Neuron (in vitro differentiated cells): ENCODE data around the gene SPOCK1.

Source experiments
- H2AFZ ChIP-seq: one replicate; pipeline ENCODE4 v1.6.1; 2013; ENCODE audit warnings: low read depth, mild to moderate bottlenecking, inconsistent platforms, low read length, moderate library complexity
- H3K27me3 ChIP-seq: one replicate; pipeline ENCODE4 v1.6.1; 2013; ENCODE audit warnings: low read length; ENCODE audit not compliant: insufficient read depth
- H3K36me3 ChIP-seq: one replicate; pipeline ENCODE4 v1.6.1; 2013; ENCODE audit warnings: low read length; ENCODE audit not compliant: insufficient read depth
- H3K4me1 ChIP-seq: one replicate; pipeline ENCODE4 v1.6.1; 2013; ENCODE audit warnings: low read length; ENCODE audit not compliant: insufficient read depth
- H3K4me3 ChIP-seq: 2 replicates; pipeline ENCODE4 v1.5.1; 2013; ENCODE audit warnings: mild to moderate bottlenecking, low read length, moderate library complexity
- H3K9me3 ChIP-seq: one replicate; pipeline ENCODE4 v1.6.1; 2013; ENCODE audit warnings: low read length

SPOCK1 gene

DNA sequence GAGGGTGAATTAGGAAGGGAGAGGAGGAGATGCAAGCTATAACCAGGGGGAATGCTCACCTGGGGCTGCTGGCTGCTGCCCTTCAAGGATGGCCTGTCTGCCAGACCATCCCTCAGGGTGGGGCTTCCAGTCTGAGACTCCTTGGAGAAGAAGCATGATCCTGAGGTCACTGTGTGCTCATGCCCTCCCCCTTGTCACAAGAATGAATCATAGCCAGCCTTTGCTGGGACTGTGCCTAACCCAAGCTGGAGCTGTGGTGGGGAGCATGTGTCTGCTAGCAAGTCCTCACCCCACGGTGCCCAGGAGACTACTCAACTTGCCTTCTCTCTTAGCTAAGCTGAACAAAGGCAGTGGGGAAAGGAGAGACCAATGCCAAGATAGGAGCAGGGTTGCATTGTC lies 463.6 kb downstream of the SPOCK1 start:
- Histone ChIP-seq H3K4me3 (no peak overlapping the region), H3K36me3 (no peaks in the 10 kb centered on the region), H2AFZ (no peak overlapping the region), H3K9me3 (no peaks in the 10 kb centered on the region), H3K4me1 (no peaks in the 10 kb centered on the region), H3K27me3 (no peaks in the 10 kb centered on the region)

DNA sequence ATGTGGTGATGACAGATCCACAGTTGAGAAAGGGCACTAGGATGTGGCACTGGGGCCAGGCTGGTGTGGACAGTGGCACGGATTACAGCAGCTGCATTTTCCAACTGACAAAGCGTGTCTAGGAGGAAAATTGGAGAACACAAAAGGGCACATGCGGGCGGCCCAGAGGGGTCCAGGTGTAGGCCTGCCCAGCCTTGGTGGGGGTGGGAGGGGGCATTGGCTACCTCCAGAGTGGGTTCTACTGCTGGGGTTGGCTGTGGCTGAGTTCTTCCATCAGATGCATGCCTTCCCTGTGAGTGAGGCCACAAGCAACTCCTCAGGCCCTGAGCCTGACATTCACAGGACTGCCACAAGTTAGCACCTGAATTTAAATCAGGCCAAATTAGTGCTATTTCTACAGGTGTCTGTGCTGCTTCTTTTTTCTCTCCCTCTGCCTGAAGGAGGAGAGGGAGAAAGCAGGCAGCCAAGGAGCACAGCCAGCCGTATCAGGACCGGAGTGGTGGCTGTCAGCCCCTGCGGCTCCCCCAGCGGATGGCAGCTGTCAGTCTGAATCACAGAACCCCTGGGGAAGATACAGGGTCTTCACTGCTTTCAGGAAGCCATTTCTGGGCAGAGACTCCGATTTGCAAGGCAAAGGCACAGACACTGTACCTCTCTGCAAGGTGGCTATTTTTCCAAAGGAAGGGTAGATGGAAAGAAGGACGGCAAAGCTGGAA lies 464.2 kb downstream of the SPOCK1 start:
- no peaks in the 10 kb centered on the region for H3K27me3 ChIP-seq
- no peak overlapping the region for H2AFZ ChIP-seq
- H3K4me1 ChIP-seq: no peaks in the 10 kb centered on the region
- no peaks in the 10 kb centered on the region for H3K36me3 ChIP-seq
- H3K4me3 ChIP-seq: no peak overlapping the region
- no peaks in the 10 kb centered on the region for H3K9me3 ChIP-seq

GRCh38 chr5:137034213-137034612 lies 464.9 kb downstream of the SPOCK1 start:
- Histone ChIP-seq H3K4me3 (no peak overlapping the region), H3K36me3 (no peaks in the 10 kb centered on the region), H3K27me3 (no peaks in the 10 kb centered on the region), H3K4me1 (no peaks in the 10 kb centered on the region), H3K9me3 (no peaks in the 10 kb centered on the region), H2AFZ (no peak overlapping the region)

- no peaks in the 10 kb centered on the region for H3K9me3 ChIP-seq
- no peaks in the 10 kb centered on the region for H3K27me3 ChIP-seq
- no peak overlapping the region for H3K4me3 ChIP-seq
- H3K4me1 ChIP-seq: no peaks in the 10 kb centered on the region
- H2AFZ ChIP-seq: no peak overlapping the region
- H3K36me3 ChIP-seq: no peaks in the 10 kb centered on the region
These were observed 466.2 kb downstream of the SPOCK1 start for GRCh38 chr5:137032929-137033328.

GRCh38 chr5:137027758-137028157 lies 471.4 kb downstream of the SPOCK1 start:
- Histone ChIP-seq H3K4me3 (no peak overlapping the region), H3K36me3 (no peaks in the 10 kb centered on the region), H3K4me1 (no peaks in the 10 kb centered on the region), H3K9me3 (no peaks in the 10 kb centered on the region), H2AFZ (no peak overlapping the region), H3K27me3 (no peaks in the 10 kb centered on the region)

- Histone ChIP-seq H3K4me3 (no peak overlapping the region), H3K36me3 (no peaks in the 10 kb centered on the region), H3K9me3 (no peaks in the 10 kb centered on the region), H2AFZ (no peak overlapping the region), H3K4me1 (no peaks in the 10 kb centered on the region), H3K27me3 (no peaks in the 10 kb centered on the region)
These were observed 472.8 kb downstream of the SPOCK1 start for GRCh38 chr5:137026296-137026695.

DNA sequence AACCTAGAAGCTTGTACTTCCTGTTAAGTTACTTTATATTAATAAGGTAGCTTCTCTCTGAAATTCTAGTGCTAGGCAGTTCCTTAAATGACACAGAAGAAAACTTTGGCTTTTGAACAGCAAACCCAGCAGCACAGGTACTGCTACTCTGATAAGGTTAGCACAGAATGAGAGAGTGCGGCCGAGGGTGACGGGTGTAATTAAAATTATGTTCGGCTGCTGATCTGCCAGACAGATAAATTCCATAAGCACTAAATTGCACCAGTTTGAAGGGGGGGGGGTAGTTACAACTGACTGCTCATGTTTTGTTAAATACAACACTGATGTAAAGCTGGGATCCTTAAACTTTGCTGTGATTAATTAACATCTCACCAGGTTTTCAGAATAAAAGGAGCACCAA lies 475.1 kb downstream of the SPOCK1 start:
- Histone ChIP-seq H3K9me3 (no peaks in the 10 kb centered on the region), H2AFZ (no peak overlapping the region), H3K4me1 (no peaks in the 10 kb centered on the region)

DNA sequence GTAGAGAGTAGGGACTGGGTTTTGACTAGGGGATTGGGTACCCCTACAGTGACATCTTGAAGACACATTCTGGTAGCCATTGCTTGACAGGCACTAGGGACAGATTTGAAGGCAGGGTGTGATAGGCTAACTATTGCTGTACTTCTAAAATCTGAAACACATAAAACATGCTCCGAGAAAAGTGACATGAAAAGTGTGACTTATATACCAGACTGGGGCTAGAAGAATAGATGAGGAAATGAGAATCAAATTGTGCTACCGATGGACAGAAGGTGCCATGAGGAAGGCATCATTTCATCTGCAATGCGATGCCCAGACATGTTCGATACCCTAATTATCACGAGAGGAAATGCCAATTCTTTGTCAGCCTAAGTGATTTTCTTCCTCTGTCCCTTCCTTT lies 475.8 kb downstream of the SPOCK1 start:
- H3K36me3 ChIP-seq: no peaks in the 10 kb centered on the region
- H3K27me3 ChIP-seq: no peaks in the 10 kb centered on the region
- H3K4me3 ChIP-seq: no peak overlapping the region
- H2AFZ ChIP-seq: no peak overlapping the region
- H3K9me3 ChIP-seq: no peaks in the 10 kb centered on the region
- H3K4me1 ChIP-seq: no peaks in the 10 kb centered on the region

More for the DNA sequence above, 475.1 kb downstream of the SPOCK1 start:
- Histone ChIP-seq H3K36me3 (no peaks in the 10 kb centered on the region), H3K27me3 (no peaks in the 10 kb centered on the region), H3K4me3 (no peak overlapping the region)

DNA sequence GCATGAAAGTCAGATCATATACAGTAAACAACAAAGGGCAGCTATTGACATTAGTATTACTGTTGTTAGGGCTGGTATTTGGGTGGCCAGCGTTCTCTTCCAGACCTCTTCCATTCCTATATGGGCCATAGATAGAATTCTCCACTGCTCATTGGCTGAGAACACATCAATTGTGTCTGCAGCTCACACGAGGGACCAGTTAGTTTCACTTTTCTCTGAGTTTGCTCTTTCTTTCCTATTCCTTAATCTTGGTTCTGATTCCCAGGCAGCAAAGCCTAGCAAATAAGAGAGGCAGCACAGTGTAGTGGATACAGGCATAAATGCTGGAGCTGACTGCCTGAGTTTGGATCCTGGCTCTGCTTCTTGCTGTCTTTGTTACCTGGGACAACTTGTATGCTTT lies 476.4 kb downstream of the SPOCK1 start:
- H3K9me3 ChIP-seq: no peaks in the 10 kb centered on the region
- no peaks in the 10 kb centered on the region for H3K4me1 ChIP-seq
- no peak overlapping the region for H2AFZ ChIP-seq
- no peak overlapping the region for H3K4me3 ChIP-seq
- no peaks in the 10 kb centered on the region for H3K27me3 ChIP-seq
- no peaks in the 10 kb centered on the region for H3K36me3 ChIP-seq

GRCh38 chr5:137022043-137022442 lies 477.1 kb downstream of the SPOCK1 start:
- Histone ChIP-seq H3K4me1 (no peaks in the 10 kb centered on the region), H2AFZ (no peak overlapping the region), H3K9me3 (no peaks in the 10 kb centered on the region), H3K27me3 (no peaks in the 10 kb centered on the region), H3K4me3 (no peak overlapping the region), H3K36me3 (no peaks in the 10 kb centered on the region)

DNA sequence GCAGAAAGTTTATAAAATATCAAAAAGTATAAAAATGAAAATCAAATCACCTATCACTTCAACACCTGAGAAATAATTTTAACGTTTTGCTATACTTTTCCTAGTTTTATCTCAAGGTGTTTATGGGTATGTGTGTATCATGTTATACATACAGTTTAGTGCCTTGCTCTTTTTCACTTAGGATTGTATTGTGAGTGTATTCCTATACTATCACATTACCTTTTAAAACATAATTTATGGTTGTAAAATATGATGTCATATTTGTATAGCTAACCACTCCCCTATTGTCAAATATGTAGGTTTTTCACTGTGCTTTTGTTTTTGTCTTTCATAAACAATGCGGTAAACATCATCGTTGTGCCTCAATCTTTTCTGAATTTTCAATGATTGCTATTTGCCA lies 479.9 kb downstream of the SPOCK1 start:
- no peaks in the 10 kb centered on the region for H3K36me3 ChIP-seq
- H2AFZ ChIP-seq: no peak overlapping the region
- H3K9me3 ChIP-seq: no peaks in the 10 kb centered on the region
- no peak overlapping the region for H3K4me3 ChIP-seq
- H3K27me3 ChIP-seq: no peaks in the 10 kb centered on the region
- H3K4me1 ChIP-seq: no peaks in the 10 kb centered on the region

DNA sequence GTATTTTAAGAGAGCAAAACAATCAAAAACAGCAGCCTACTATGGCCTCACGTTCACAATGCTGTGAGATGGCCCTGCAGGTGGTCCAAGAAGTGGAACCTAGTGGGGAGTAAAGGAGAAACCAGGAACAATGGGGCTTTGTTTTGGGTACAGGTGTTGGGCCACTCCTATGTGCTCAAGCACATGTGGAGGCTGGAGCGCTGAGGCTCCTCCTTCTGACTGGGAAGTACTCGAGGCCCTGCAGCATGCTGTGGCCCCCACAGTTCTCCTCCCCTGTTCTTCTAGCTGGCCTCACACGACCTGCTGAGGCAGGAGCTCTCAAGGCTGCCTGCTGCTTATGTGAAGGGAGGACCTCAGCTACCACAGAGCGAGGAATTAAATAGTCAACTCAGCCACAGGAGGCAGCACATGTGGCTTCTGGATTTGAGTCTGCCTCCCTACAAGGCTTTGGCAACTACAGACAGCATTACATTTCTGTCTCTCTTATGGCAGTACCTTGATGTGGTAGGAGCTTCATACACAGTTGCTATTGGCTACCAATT lies 482.3 kb downstream of the SPOCK1 start:
- Histone ChIP-seq H3K27me3 (no peaks in the 10 kb centered on the region), H3K4me3 (no peak overlapping the region), H2AFZ (no peak overlapping the region), H3K36me3 (no peaks in the 10 kb centered on the region), H3K4me1 (no peaks in the 10 kb centered on the region), H3K9me3 (no peaks in the 10 kb centered on the region)

DNA sequence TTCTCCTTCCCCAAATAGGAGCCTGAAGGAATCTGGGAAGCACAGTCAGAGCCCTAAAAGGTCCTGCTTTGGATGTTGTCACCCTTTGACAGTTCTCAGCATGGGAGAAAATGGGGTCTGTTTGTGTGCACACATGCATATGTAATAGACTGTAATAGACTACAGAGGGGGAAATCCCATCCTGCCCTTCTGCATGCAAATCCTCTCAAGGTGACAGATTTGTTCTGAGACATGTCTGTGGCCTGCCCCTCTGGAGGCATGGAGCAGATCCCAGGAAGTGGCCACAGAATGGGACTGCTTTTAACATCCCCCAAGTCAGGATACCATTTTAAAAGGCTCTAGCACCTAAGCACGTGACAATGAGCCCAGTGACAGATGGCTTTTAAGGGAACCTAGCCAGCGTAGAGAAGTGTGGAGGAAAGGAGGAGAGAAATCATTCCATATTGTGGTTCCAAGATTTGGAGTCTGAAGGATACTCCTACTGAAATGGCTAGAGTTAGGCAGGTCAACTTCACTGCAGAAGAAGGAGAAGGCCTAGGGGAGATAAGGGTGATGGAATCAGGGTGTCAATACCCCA lies 483.5 kb downstream of the SPOCK1 start:
- no peaks in the 10 kb centered on the region for H3K9me3 ChIP-seq
- no peak overlapping the region for H3K4me3 ChIP-seq
- H3K27me3 ChIP-seq: no peaks in the 10 kb centered on the region
- H3K36me3 ChIP-seq: no peaks in the 10 kb centered on the region
- H2AFZ ChIP-seq: no peak overlapping the region
- H3K4me1 ChIP-seq: no peaks in the 10 kb centered on the region

DNA sequence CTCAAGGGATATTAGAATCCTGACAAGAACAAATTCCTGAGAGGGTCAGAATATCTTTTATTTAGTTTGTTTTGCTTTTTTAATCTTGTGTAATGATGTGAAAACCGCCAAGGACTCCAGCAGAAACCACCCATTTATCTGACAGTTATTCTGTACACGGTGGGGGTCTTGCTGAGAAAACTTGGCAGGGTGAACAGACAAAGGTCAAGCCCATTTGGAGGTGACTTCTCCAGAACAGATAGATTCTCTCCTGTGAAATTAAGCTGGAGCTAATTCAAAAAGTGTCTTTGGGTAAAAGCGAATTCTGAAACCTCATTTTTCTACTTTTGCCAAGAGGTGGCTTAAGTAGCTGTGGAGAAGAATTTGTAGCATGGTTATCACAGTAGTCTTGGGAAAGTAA lies 484.4 kb downstream of the SPOCK1 start:
- H3K36me3 ChIP-seq: no peaks in the 10 kb centered on the region
- no peak overlapping the region for H3K4me3 ChIP-seq
- no peak overlapping the region for H2AFZ ChIP-seq
- H3K9me3 ChIP-seq: no peaks in the 10 kb centered on the region
- no peaks in the 10 kb centered on the region for H3K27me3 ChIP-seq
- H3K4me1 ChIP-seq: no peaks in the 10 kb centered on the region
